Measurements from ENCODE around the gene KPNA3. TPM values are rescaled to one million over a fixed set of nuclear protein-coding genes. Genes with fewer than 3 reads are reported as not detected.

The KPNA3 gene
- polyA plus RNA-seq, 1 donor from 2014 or later: 41.7 TPM

DNA sequence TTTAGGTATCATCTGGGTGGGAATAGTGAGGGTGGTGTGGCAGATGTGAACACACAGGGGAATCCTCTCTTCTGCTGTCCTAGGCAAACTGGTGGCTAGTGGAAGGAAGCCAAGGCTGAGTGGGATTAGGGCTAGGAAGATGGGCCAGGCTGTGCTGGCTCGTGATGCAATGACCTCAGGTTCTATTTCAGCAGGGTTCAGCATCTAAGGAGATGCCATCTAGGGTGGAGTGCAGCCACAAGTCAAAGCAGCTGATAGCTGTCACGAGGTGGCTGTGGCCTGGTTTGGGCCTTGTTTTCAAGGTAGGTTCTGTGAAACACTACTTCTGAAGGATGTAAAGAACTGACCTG is 142.5 kb downstream of the KPNA3 start:
- TF ChIP-seq RAD21 (conservative IDR thresholded peaks at IDR 0.05): no peak
- TF ChIP-seq POLR2AphosphoS5 (IDR thresholded peaks at IDR 0.05): no peak
- TF ChIP-seq EP300 (conservative IDR thresholded peaks at IDR 0.05; ENCODE audit: poor library complexity, severe bottlenecking): no peak
- no peak for TF ChIP-seq EZH2 (IDR thresholded peaks at IDR 0.05; ENCODE audit: borderline replicate concordance, insufficient read depth, low read length, poor library complexity, severe bottlenecking)
- TF ChIP-seq SMC3 (conservative IDR thresholded peaks at IDR 0.05; ENCODE audit: poor library complexity): no peak
- TF ChIP-seq, protein P1, sequence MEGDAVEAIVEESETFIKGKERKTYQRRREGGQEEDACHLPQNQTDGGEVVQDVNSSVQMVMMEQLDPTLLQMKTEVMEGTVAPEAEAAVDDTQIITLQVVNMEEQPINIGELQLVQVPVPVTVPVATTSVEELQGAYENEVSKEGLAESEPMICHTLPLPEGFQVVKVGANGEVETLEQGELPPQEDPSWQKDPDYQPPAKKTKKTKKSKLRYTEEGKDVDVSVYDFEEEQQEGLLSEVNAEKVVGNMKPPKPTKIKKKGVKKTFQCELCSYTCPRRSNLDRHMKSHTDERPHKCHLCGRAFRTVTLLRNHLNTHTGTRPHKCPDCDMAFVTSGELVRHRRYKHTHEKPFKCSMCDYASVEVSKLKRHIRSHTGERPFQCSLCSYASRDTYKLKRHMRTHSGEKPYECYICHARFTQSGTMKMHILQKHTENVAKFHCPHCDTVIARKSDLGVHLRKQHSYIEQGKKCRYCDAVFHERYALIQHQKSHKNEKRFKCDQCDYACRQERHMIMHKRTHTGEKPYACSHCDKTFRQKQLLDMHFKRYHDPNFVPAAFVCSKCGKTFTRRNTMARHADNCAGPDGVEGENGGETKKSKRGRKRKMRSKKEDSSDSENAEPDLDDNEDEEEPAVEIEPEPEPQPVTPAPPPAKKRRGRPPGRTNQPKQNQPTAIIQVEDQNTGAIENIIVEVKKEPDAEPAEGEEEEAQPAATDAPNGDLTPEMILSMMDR (IDR thresholded peaks at IDR 0.05; ENCODE audit: poor library complexity, severe bottlenecking): no peak
- TF ChIP-seq MXI1 (conservative IDR thresholded peaks at IDR 0.05; ENCODE audit: poor library complexity, severe bottlenecking): no peak
- H3K36me3 ChIP-seq (ENCODE audit: insufficient read depth, low read length): no peaks in the 10 kb centered on the region

More for the DNA sequence above, 142.5 kb downstream of the KPNA3 start:
- Histone ChIP-seq H2AFZ (ENCODE audit: low read depth, low read length) (no peak overlapping the region), H3K27ac (ENCODE audit: low read length) (no peak overlapping the region), H3F3A (ENCODE audit: insufficient read depth, low read length, poor library complexity, severe bottlenecking) (no peaks in the 10 kb centered on the region), H3K4me3 (ENCODE audit: low read length) (no peak overlapping the region), H3K9me3 (ENCODE audit: low read length) (no peaks in the 10 kb centered on the region), H4K20me1 (ENCODE audit: insufficient read depth) (no peaks in the 10 kb centered on the region), H3K9ac (ENCODE audit: low read length) (no peak overlapping the region), H3K79me2 (replicated peaks; ENCODE audit: insufficient read depth, low read length) (no peaks in the 10 kb centered on the region), H3K4me2 (ENCODE audit: low read length) (no peak overlapping the region), H3K27me3 (ENCODE audit: insufficient read depth, low read depth, low read length) (no peaks in the 10 kb centered on the region), H3K9me2 (ENCODE audit: insufficient read depth, low read length) (no peaks in the 10 kb centered on the region)

Other genes starting within 250 kb of the KPNA3 start
- gene RCBTB1, start 207.1 kb downstream of the KPNA3 start, polyA plus RNA-seq: 58.9 and 65.3 TPM in 2 replicates
- gene ARL11, start 164.2 kb downstream of the KPNA3 start, polyA plus RNA-seq: not detected in 2 replicates
- 38.2 and 41.2 TPM in 2 replicates for gene EBPL, start 101.2 kb downstream of the KPNA3 start, polyA plus RNA-seq
- 13.2 and 15.4 TPM in 2 replicates for gene SPRYD7, start 143.7 kb upstream of the KPNA3 start, polyA plus RNA-seq
- 52.8 and 59.2 TPM in 2 replicates for gene TRIM13, start 204.4 kb upstream of the KPNA3 start, polyA plus RNA-seq
- 3.3 and 6.7 TPM in 2 replicates for gene KCNRG, start 222.8 kb upstream of the KPNA3 start, polyA plus RNA-seq